ENCODE results near the gene VPS4A. TPM values are rescaled to one million over a fixed set of nuclear protein-coding genes. Genes with fewer than 3 reads are reported as not detected.

VPS4A gene
- total RNA-seq, 1 experiment from 2014 or later = 31.4 TPM

- no peak overlapping the region for H3K27ac Mint-ChIP-seq (ENCODE audit: unreplicated experiment)
- peaks cover 8% of the 10 kb centered on the region for H3K4me1 Mint-ChIP-seq (ENCODE audit: low read depth, unreplicated experiment)
- peaks cover 82% of the 10 kb centered on the region for H3K36me3 Mint-ChIP-seq (ENCODE audit: insufficient read depth, unreplicated experiment)
- no peaks in the 10 kb centered on the region for H3K9me3 Mint-ChIP-seq (ENCODE audit: low read depth, unreplicated experiment)
- H3K27me3 Mint-ChIP-seq (ENCODE audit: unreplicated experiment) = no peaks in the 10 kb centered on the region
- CTCF ChIA-PET = no interaction called here
- TF ChIP-seq CTCF (IDR thresholded peaks at IDR 0.05; ENCODE audit: unreplicated experiment) = no peak
- no TSS peak for BruUV-seq (replicated peaks)
- no peak overlapping the region for H3K4me3 Mint-ChIP-seq (ENCODE audit: low read depth, unreplicated experiment)
- DNase-seq = no peak
- intact Hi-C loops (cut with micrococcal nuclease; ENCODE audit: unreplicated experiment) = no loop called here
Observed at GRCh38 chr16:69314534-69314933, 3.4 kb downstream of the VPS4A start.

GRCh38 chr16:69315486-69316311, 4.5 kb downstream of the VPS4A start:
- peaks cover 88% of the 10 kb centered on the region for H3K36me3 Mint-ChIP-seq (ENCODE audit: insufficient read depth, unreplicated experiment)
- CTCF ChIA-PET = no interaction called here
- BruUV-seq (replicated peaks) = no TSS peak
- TF ChIP-seq CTCF (IDR thresholded peaks at IDR 0.05; ENCODE audit: unreplicated experiment) = no peak
- DNase-seq = no peak
- no peaks in the 10 kb centered on the region for H3K9me3 Mint-ChIP-seq (ENCODE audit: low read depth, unreplicated experiment)
- H3K27me3 Mint-ChIP-seq (ENCODE audit: unreplicated experiment) = no peaks in the 10 kb centered on the region
- no peak overlapping the region for H3K27ac Mint-ChIP-seq (ENCODE audit: unreplicated experiment)
- peaks cover 8% of the 10 kb centered on the region for H3K4me1 Mint-ChIP-seq (ENCODE audit: low read depth, unreplicated experiment)
- intact Hi-C loops (cut with micrococcal nuclease; ENCODE audit: unreplicated experiment) = no loop called here
- H3K4me3 Mint-ChIP-seq (ENCODE audit: low read depth, unreplicated experiment) = no peak overlapping the region

GRCh38 chr16:69316595-69317034, 5.5 kb downstream of the VPS4A start:
- no peak for TF ChIP-seq CTCF (IDR thresholded peaks at IDR 0.05; ENCODE audit: unreplicated experiment)
- Mint-ChIP-seq H3K4me1 (ENCODE audit: low read depth, unreplicated experiment) (peaks cover 8% of the 10 kb centered on the region), H3K27ac (ENCODE audit: unreplicated experiment) (no peak overlapping the region), H3K36me3 (ENCODE audit: insufficient read depth, unreplicated experiment) (peaks cover 88% of the 10 kb centered on the region), H3K27me3 (ENCODE audit: unreplicated experiment) (no peaks in the 10 kb centered on the region), H3K9me3 (ENCODE audit: low read depth, unreplicated experiment) (no peaks in the 10 kb centered on the region), H3K4me3 (ENCODE audit: low read depth, unreplicated experiment) (no peak overlapping the region)
- CTCF ChIA-PET = no interaction called here
- no peak for DNase-seq
- intact Hi-C loops (cut with micrococcal nuclease; ENCODE audit: unreplicated experiment) = no loop called here
- no TSS peak for BruUV-seq (replicated peaks)

DNA sequence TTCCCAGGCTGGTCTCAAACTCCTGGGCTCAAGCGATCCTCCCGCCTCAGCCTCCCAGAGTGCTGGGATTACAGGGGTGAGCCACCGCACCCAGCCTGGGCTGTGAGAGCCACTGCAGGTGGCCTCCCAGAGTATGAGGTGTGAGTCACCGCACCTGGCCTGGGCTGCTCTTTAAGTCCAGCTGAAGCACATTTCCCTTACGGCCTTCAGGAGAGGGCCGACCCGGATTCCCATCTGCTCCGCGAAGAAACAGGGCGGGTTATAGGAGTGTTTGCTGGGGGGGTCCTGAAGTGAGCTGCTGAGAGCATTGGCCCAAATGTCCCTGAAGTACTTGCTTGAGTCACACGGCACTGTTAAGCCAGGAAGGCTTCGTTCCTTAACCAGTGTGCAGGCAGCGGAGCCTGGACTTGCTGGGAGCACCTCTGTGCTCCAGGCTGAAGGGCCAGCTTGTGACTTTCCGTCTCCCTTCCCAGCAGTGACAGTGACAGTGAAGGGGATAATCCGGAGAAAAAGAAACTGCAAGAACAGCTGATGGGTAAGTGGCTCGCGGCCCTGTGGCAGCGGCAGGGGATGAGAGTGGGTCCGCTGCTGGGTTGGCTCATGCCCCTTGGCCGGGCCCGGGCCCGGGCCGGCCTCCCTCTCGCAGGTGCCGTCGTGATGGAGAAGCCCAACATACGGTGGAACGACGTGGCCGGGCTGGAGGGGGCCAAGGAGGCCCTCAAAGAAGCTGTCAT, 7.2 kb downstream of the VPS4A start:
- DNase-seq = no peak
- no peaks in the 10 kb centered on the region for H3K9me3 Mint-ChIP-seq (ENCODE audit: low read depth, unreplicated experiment)
- intact Hi-C loops (cut with micrococcal nuclease; ENCODE audit: unreplicated experiment) = no loop called here
- H3K4me1 Mint-ChIP-seq (ENCODE audit: low read depth, unreplicated experiment) = no peaks in the 10 kb centered on the region
- no TSS peak for BruUV-seq (replicated peaks)
- H3K36me3 Mint-ChIP-seq (ENCODE audit: insufficient read depth, unreplicated experiment) = peaks cover 88% of the 10 kb centered on the region
- no peaks in the 10 kb centered on the region for H3K27me3 Mint-ChIP-seq (ENCODE audit: unreplicated experiment)
- CTCF ChIA-PET = interaction anchor here (1.5 kb wide), 1 partner anchor 12 kb away, joined by 3 read pairs; the partner anchor contains the start of gene PDF
- H3K27ac Mint-ChIP-seq (ENCODE audit: unreplicated experiment) = no peak overlapping the region
- TF ChIP-seq CTCF (IDR thresholded peaks at IDR 0.05; ENCODE audit: unreplicated experiment) = no peak
- no peak overlapping the region for H3K4me3 Mint-ChIP-seq (ENCODE audit: low read depth, unreplicated experiment)
